Measurements from ENCODE around the gene NUDT8. TPM values are rescaled to one million over a fixed set of nuclear protein-coding genes. Genes with fewer than 3 reads are reported as not detected.

Gene NUDT8
- total and polyA plus RNA-seq, 10 of the 15 experiments (the other 5 are each of a cell fraction or from before 2014, with no cell fraction given): 0.32 to 18.2 (median 9.8) TPM

DNA sequence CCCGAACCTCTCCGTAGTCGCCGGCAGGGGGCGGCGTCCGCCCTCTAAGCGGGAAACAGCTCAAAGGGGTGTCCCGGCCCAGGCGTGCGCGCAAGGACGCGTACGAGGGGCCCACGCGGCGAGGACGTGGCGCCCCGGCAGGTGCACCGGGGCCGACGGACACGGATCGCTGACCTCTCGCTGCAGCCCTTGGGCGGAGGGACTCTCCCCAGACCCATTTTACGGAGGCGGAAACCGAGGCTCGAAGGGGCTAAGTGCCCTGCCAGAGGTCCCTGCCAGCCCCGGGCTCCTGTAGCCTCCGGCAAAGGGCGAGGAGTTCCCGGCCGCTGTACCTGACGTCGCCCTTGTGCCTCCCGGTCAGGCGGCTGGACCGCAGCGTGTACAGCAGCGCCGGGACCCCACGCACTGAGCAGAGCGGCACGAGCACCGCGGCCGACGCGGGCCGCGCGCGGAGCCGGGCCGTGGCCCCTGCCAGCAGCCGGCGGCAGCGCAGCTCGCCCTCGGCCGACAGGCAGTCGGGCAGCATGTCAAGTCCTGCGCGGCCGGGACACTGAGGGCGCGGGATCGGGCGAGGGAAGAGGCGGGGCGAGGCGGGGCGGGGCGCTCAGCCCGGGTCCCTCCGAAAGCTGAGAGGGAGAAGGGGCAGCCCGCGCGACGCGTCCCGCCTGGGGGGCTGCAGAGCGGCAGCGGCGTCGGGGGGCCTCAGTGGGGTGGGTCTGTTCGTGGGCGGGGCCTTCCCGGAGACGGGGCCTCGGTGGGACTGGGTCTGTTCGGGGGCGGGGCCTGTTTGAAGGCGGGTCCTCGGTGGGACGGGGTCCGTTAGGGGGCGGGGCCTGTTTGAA, at the start of gene NUDT8 (continued):
- no peak for TF ChIP-seq MTA3 (IDR thresholded peaks at IDR 0.05; ENCODE audit: borderline replicate concordance, low read length)
- no peak for TF ChIP-seq BCL11A (IDR thresholded peaks at IDR 0.05; ENCODE audit: low read depth, low read length)
- peak; percentile 55; the same call in 1 of the 2 replicates for TF ChIP-seq CBX5 (IDR thresholded peaks at IDR 0.05; ENCODE audit: low read depth)
- peak; percentile 99 for TF ChIP-seq LARP7 (IDR thresholded peaks at IDR 0.05)
- no peak for TF ChIP-seq JUNB (IDR thresholded peaks at IDR 0.05)
- TF ChIP-seq RAD21 (IDR thresholded peaks at IDR 0.05; ENCODE audit: insufficient read depth, low read depth, low read length): peak; percentile 79
- TF ChIP-seq KDM1A (IDR thresholded peaks at IDR 0.05; ENCODE audit: borderline replicate concordance): no peak
- TF ChIP-seq ZNF622 (IDR thresholded peaks at IDR 0.05): no peak
- no peak for TF ChIP-seq CHD4 (IDR thresholded peaks at IDR 0.05)
- TF ChIP-seq NFIC (IDR thresholded peaks at IDR 0.05; ENCODE audit: low read depth, low read length): no peak
- no peak for TF ChIP-seq FOXK2 (IDR thresholded peaks at IDR 0.05)
- no peak for TF ChIP-seq PRDM15 (CRISPR knock-in tag; IDR thresholded peaks at IDR 0.05)
- no peak for TF ChIP-seq CBX3 (IDR thresholded peaks at IDR 0.05; ENCODE audit: borderline replicate concordance, low read depth)
- TF ChIP-seq IKZF2 (IDR thresholded peaks at IDR 0.05): peak; percentile 28 to 37; a peak in 2 of 4 replicates
